OCI-LY1 (cell line): Measurements from ENCODE around the gene FALEC.

Source experiments
- CTCF ChIP-seq: fragments of 200-600 bp; sonication (generic), shearing (Covaris generic); IDR thresholded peaks from 2 replicates; pipeline ENCODE4 v1.5.1; 2017; ENCODE audit warnings: mild to moderate bottlenecking, antibody characterized with exemption, low read length, moderate library complexity, mixed read lengths
- EZH2 ChIP-seq: fragments of 200-600 bp; sonication (generic), shearing (Covaris generic); IDR thresholded peaks from 2 replicates; pipeline ENCODE4 v1.8.0; 2017; ENCODE audit warnings: borderline replicate concordance, mixed run types, mild to moderate bottlenecking, antibody characterized with exemption, low read length, moderate library complexity, mixed read lengths

- no peak for TF ChIP-seq CTCF
- TF ChIP-seq EZH2 = no peak
Measured at GRCh38 chr1:150479927-150480352, 35.6 kb upstream of the FALEC start.
